ENCODE results near the gene POP5.
"Not testable (repeated sequence)": the region's sequence is repeated elsewhere in the genome, so short reads cannot be mapped to it uniquely, and the experiment has no call there.

The POP5 gene

GRCh38 chr12:120580787-120581723, at the start of gene POP5:
Gene POP5 (minus strand): TSS chr12:120581402. CDS start chr12:120581362, 40 bp downstream.
- in situ Hi-C loops (cut with HindIII; ENCODE audit: low sequenced_read_pairs) = no loop called here

- in situ Hi-C loops (cut with HindIII; ENCODE audit: low sequenced_read_pairs) = no loop called here
Observed at GRCh38 chr12:120630104-120630892, 49.1 kb upstream of the POP5 start.

GRCh38 chr12:120628919-120629318, 47.7 kb upstream of the POP5 start:
- in situ Hi-C loops (cut with HindIII; ENCODE audit: low sequenced_read_pairs) = no loop called here

- in situ Hi-C loops (cut with HindIII; ENCODE audit: low sequenced_read_pairs) = no loop called here
Observed at GRCh38 chr12:120625557-120626419, 44.6 kb upstream of the POP5 start.

GRCh38 chr12:120620624-120621023, 39.4 kb upstream of the POP5 start:
- in situ Hi-C loops (cut with HindIII; ENCODE audit: low sequenced_read_pairs) = no loop called here

- in situ Hi-C loops (cut with HindIII; ENCODE audit: low sequenced_read_pairs) = no loop called here
Observed at GRCh38 chr12:120618954-120619615, 37.9 kb upstream of the POP5 start.

- in situ Hi-C loops (cut with HindIII; ENCODE audit: low sequenced_read_pairs) = not testable (repeated sequence)
Observed at GRCh38 chr12:120617767-120618166, 36.6 kb upstream of the POP5 start.

- in situ Hi-C loops (cut with HindIII; ENCODE audit: low sequenced_read_pairs) = not testable (repeated sequence)
Observed at GRCh38 chr12:120617193-120617592, 36.0 kb upstream of the POP5 start.

- in situ Hi-C loops (cut with HindIII; ENCODE audit: low sequenced_read_pairs) = no loop called here
Observed at GRCh38 chr12:120614848-120615247, 33.6 kb upstream of the POP5 start.

- in situ Hi-C loops (cut with HindIII; ENCODE audit: low sequenced_read_pairs) = not testable (repeated sequence)
Observed at GRCh38 chr12:120611534-120611933, 30.3 kb upstream of the POP5 start.

- in situ Hi-C loops (cut with HindIII; ENCODE audit: low sequenced_read_pairs) = no loop called here
Observed at GRCh38 chr12:120610560-120610959, 29.4 kb upstream of the POP5 start.

- in situ Hi-C loops (cut with HindIII; ENCODE audit: low sequenced_read_pairs) = not testable (repeated sequence)
Observed at GRCh38 chr12:120602416-120602815, 21.2 kb upstream of the POP5 start.

- in situ Hi-C loops (cut with HindIII; ENCODE audit: low sequenced_read_pairs) = no loop called here
Observed at GRCh38 chr12:120599672-120600552, 18.7 kb upstream of the POP5 start.

- in situ Hi-C loops (cut with HindIII; ENCODE audit: low sequenced_read_pairs) = no loop called here
Observed at GRCh38 chr12:120598674-120599463, 17.7 kb upstream of the POP5 start.

GRCh38 chr12:120597861-120598260, 16.7 kb upstream of the POP5 start:
- in situ Hi-C loops (cut with HindIII; ENCODE audit: low sequenced_read_pairs) = no loop called here

- in situ Hi-C loops (cut with HindIII; ENCODE audit: low sequenced_read_pairs) = no loop called here
Observed at GRCh38 chr12:120596901-120597300, 15.7 kb upstream of the POP5 start.

- in situ Hi-C loops (cut with HindIII; ENCODE audit: low sequenced_read_pairs) = no loop called here
Observed at GRCh38 chr12:120592121-120593049, 11.2 kb upstream of the POP5 start.
